22Rv1 (cell line): Measurements from ENCODE around the gene ELOVL6.

Experiments used
- ZFX ChIP-seq: fragments of 450-650 bp; IDR thresholded peaks from 2 replicates; pipeline ENCODE4 v1.6.1; 2017; ENCODE audit warnings: antibody characterized with exemption, borderline replicate concordance
- TF ChIP-seq, protein P1 (sequence below): fragments of 450-650 bp; IDR thresholded peaks from 2 replicates; pipeline ENCODE4 v1.5.1; 2017; ENCODE audit warnings: mild to moderate bottlenecking

DNA sequence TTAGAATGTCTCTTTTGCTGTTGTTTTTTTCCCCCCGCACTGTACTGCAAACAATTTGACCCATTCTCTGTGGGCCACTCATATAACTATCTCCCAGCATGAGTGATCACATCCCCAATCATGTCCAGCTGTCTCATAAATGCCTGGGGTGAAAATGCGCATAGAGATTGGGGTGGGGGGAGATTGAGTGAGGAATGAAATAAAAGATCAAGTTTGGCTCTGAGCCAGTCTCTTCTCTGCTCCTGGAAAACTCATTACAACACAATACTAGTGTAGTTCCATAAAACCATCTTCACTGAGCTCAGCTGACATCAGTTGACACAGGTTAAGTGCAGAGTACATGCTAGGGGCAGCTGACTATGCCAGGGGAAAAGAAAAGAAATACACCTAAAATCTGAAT is 188.9 kb downstream of the ELOVL6 start:
- TF ChIP-seq, protein P1, sequence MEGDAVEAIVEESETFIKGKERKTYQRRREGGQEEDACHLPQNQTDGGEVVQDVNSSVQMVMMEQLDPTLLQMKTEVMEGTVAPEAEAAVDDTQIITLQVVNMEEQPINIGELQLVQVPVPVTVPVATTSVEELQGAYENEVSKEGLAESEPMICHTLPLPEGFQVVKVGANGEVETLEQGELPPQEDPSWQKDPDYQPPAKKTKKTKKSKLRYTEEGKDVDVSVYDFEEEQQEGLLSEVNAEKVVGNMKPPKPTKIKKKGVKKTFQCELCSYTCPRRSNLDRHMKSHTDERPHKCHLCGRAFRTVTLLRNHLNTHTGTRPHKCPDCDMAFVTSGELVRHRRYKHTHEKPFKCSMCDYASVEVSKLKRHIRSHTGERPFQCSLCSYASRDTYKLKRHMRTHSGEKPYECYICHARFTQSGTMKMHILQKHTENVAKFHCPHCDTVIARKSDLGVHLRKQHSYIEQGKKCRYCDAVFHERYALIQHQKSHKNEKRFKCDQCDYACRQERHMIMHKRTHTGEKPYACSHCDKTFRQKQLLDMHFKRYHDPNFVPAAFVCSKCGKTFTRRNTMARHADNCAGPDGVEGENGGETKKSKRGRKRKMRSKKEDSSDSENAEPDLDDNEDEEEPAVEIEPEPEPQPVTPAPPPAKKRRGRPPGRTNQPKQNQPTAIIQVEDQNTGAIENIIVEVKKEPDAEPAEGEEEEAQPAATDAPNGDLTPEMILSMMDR: no peak
- TF ChIP-seq ZFX: no peak
